ENCODE measurements around the gene INO80D.

The INO80D gene

GRCh38 chr2:206002440-206002839, 83.5 kb downstream of the INO80D start:
- ChIA-PET CTCF (interaction anchor here (0.7 to 1.4 kb wide), 3 partner anchors 16 to 95 kb away, joined by 3 to 5 read pairs (median 3); no protein-coding TSS in a partner anchor), POLR2A (no interaction called here)
- no peak for TF ChIP-seq CTCF (IDR thresholded peaks at IDR 0.05; ENCODE audit: insufficient read depth, low read length, missing control alignments)
- H3K4me3 ChIP-seq (ENCODE audit: low read depth, low read length), result no peak overlapping the region
- no peak for DNase-seq (ENCODE audit: low read depth, low spot score)

DNA sequence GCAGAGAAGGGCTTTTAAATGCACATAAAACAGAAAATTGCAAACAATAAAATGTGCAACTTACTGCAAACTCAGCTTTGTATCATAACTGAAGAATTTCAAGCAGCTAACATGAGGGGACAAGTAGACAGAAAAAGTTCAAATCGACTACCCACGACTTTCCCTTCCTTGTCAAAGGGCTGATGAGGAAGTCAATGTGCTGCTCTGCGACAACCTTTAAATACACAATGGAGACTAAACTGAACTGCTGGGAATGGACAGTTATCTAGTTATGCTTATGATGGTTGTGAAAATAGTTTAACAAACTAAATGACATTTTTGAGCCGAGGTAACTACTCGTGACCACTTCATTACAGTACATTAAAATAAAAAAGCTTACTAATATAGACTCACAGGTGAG, 84.1 kb downstream of the INO80D start:
- CTCF ChIA-PET, result interaction anchor here (0.7 to 1.1 kb wide), 4 partner anchors 21 to 95 kb away, joined by 3 read pairs; no protein-coding TSS in a partner anchor
- TF ChIP-seq CTCF (IDR thresholded peaks at IDR 0.05; ENCODE audit: insufficient read depth, low read length, missing control alignments), result no peak

GRCh38 chr2:206000776-206001175, 85.2 kb downstream of the INO80D start:
- ChIA-PET CTCF (no interaction called here), POLR2A (no interaction called here)
- DNase-seq (ENCODE audit: low read depth, low spot score), result no peak
- H3K4me3 ChIP-seq (ENCODE audit: low read depth, low read length), result no peak overlapping the region
- no peak for TF ChIP-seq CTCF (IDR thresholded peaks at IDR 0.05; ENCODE audit: insufficient read depth, low read length, missing control alignments)

More for the DNA sequence above, 84.1 kb downstream of the INO80D start:
- no peak for DNase-seq (ENCODE audit: low read depth, low spot score)
- no peak overlapping the region for H3K4me3 ChIP-seq (ENCODE audit: low read depth, low read length)
- POLR2A ChIA-PET, result no interaction called here

GRCh38 chr2:205998583-205998982, 87.4 kb downstream of the INO80D start:
- CTCF ChIA-PET, result interaction anchor here (2.1 kb wide), 1 partner anchor 9 kb away, joined by 4 read pairs; no protein-coding TSS in a partner anchor
- no peak for DNase-seq (ENCODE audit: low read depth, low spot score)
- no peak for TF ChIP-seq CTCF (IDR thresholded peaks at IDR 0.05; ENCODE audit: insufficient read depth, low read length, missing control alignments)
- H3K4me3 ChIP-seq (ENCODE audit: low read depth, low read length), result no peak overlapping the region
- POLR2A ChIA-PET, result no interaction called here

DNA sequence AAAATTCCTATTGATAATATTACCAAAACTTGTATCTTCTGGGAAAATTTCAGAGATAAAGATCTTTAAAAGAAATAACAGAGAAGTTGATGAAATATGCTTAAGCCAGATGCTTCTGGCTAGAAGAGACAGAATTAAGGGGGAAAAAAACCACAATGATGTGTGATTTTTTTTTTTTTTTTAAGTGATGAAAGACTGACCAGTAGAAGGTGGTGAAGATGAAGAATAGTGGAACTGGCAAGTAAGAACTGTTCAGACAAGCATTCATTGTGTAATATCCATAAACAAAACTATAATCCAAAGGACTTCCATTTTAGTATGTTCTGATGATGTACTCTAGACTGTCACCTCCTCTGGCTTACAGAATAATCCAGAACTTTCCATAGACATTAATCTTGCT, 89.8 kb downstream of the INO80D start:
- ChIA-PET CTCF (interaction anchor here (1.1 to 1.6 kb wide), 2 partner anchors 9 to 13 kb away, joined by 4 to 6 read pairs; no protein-coding TSS in a partner anchor), POLR2A (no interaction called here)
- H3K4me3 ChIP-seq (ENCODE audit: low read depth, low read length), result no peak overlapping the region
- DNase-seq (ENCODE audit: low read depth, low spot score), result no peak
- no peak for TF ChIP-seq CTCF (IDR thresholded peaks at IDR 0.05; ENCODE audit: insufficient read depth, low read length, missing control alignments)

DNA sequence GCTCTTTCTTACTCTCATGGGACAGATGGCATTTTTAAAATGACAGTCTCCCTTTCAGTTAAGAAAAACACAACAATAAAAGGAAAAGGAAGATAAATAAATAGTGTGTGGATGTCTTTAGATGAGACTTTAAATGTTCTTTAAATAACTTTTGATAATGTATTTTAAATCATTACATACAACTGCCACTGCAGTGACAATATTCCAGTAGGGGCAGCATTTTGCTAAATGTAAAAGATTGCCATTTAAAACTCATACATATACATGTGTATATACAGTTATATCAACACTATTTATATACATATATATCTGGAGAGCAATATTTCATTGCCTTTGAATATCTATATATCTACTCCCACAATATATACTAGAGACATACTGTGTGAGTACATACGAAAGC, 90.7 kb downstream of the INO80D start:
- no peak for TF ChIP-seq CTCF (IDR thresholded peaks at IDR 0.05; ENCODE audit: insufficient read depth, low read length, missing control alignments)
- no peak for DNase-seq (ENCODE audit: low read depth, low spot score)
- no peak overlapping the region for H3K4me3 ChIP-seq (ENCODE audit: low read depth, low read length)
- POLR2A ChIA-PET, result interaction anchor here (0.6 kb wide), 1 partner anchor 25 kb away, joined by 4 read pairs; no protein-coding TSS in a partner anchor
- CTCF ChIA-PET, result no interaction called here

Measured in AG04449 (cell line).